GM04503 (cell line): ENCODE data around the gene C4BPA.

Experiments
- DNase-seq: peaks from one replicate; pipeline ENCODE4 v3.0.0-alpha.2; 2012; ENCODE audit warnings: low read depth

C4BPA gene

GRCh38 chr1:207077470-207078377, 26.3 kb upstream of the C4BPA start:
- DNase-seq, result peak; percentile 42

DNA sequence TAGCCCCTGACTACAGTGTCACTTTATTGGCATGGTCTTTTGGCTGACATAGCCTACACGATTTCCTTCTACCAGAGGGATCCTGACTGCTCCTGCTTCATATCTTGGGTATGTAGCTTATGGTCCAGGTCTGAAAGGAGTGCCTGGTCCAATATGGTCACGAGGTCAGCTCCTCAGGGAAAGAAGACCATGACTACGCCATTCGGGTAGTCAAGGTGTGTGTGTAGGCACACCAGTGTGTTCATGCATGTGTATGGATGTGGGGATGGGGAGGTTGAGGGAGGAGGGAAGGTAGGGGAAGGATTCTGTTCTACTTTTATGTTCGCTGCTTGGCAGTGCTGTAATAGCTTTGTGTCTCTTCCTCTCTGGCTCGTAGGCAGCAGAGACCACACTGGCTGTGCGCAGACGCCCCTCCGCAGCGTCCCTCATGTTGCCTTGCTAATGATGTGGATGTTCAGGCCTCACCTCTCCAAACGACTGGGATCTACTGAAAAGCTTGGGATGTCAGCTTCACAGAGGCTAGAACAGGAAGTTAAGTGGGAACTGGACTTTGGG, 25.4 kb upstream of the C4BPA start:
- DNase-seq, result no peak

DNA sequence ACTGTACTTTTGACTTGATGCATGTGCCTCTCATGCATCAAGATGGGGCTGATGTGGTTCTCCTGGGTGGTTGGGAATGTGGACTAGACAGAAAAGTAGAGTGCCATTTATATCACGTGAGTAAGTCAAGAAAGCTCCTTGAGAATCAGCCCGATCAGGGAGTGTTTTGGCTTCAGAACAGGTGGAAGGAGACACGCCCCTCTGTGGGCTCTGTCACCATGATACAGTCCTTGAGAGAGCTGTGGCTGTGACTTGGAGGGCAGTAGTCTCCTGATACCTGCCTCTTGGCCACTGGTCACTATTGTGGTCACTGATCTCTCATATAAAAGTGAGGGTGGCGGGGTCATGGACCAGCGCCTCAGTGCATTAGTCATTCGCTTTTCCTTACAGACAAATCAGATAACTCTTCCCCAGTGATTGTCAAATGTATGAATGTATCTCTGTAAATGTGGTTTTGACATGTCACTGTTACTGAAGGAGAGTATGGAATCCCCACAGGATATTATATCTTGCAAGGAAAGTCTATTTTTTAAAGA, 24.3 kb upstream of the C4BPA start:
- no peak for DNase-seq

- DNase-seq, result no peak
Observed at GRCh38 chr1:207081088-207081487, 22.9 kb upstream of the C4BPA start.

DNA sequence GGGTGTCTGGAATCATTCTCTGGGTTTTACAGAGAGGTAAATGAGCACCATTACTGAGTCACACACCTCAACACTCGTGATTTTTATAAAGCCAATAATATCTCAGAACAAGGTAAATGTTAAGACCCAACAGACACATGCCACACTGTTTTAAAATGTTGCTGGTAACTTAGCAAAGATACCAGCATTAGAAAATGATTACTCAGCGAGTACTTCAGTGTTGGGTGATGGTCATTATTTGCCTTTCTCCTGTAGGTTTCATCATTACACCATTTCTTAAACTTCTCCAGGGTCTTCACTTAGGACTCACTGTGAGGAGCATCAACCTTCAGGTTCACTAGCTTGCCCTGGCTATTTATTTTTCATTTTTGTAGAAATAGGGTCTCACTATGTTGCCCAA, 22.2 kb upstream of the C4BPA start:
- DNase-seq, result no peak

DNA sequence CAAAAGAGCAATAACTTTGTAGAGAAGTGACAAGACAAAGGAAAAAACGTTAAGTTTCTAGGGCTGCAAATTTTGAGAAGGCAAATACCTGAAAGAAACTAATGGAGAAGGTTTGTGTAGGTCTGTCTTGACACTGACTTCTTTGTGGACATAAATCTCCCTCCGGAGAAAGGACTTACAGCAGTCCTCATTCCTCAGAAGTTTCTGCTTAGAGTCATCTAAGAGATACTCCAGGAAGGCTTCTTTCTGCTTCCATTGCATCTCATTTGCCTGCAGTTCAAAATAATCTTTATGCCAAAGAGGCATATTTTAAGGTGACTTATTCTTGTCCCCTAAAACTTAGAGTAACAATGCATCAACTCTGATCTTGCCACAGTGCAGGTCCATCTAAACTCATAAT, 19.8 kb upstream of the C4BPA start:
- no peak for DNase-seq

DNA sequence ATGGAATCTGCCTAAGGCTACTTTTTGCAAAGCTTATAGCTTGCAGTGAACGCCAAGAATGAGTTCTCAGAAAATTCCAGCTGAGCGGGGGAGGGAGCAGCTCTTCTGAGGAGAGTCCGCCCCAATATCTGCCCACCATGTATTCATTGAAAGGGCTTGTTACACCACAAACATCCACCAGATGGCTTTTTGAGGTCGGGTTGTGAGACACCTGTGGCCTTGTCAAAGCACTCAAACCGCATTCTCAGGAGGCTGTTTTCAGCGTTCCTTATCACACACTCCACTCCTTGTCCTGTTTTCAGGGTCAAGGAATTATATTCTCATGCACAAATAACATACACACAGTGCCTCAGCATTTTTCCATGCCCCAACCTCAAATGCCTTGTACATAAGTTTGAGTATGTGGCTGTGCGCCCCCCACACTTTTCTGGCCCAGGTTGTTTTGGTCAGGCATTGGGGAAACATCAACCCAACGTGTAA, 19.3 kb upstream of the C4BPA start:
- no peak for DNase-seq

DNA sequence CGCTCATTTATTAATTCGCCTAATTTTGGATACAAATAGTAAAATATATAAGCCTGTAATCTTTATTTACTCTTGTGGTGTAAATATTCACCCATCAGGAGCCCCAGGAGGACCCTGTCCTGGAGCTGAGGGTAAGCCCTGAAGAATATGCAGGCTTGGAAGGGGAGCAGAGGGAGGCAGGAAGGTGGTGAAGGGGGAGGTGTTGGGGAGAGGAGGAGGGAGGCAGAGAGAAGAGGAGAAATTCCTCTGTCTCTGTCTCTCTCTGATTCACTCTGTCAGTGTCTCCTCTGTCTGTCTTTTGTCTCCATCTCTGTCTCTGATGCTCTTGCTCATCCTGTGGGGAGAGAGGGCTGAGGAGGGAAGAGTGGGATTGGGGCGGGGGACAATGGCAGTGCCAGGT, 18.1 kb upstream of the C4BPA start:
- no peak for DNase-seq

DNA sequence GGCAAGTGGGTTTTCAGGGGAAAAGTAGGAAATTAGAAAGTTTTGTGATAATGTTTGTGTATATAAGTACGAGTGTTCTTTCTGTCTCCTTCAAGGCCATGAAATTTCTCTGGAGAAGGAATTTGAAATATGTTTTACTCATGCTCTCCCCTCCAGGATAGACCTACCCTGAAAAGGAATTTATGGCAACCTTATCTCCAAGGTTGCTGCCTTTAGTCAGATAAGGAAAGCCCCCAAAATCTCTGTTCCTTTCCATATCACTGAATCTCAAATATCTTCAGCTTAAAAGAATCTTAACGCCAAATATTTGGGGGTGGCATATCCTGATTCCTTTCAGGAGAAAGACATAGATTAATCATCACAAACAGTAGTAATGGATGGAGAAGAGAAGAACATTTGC, 15.9 kb upstream of the C4BPA start:
- DNase-seq, result no peak

GRCh38 chr1:207088701-207089626, 15.1 kb upstream of the C4BPA start, which contains the start of gene C4BPB:
TSS of gene C4BPB (plus strand) at chr1:207088860. CDS start at chr1:207089532, 672 bp downstream.
- DNase-seq, result no peak

DNA sequence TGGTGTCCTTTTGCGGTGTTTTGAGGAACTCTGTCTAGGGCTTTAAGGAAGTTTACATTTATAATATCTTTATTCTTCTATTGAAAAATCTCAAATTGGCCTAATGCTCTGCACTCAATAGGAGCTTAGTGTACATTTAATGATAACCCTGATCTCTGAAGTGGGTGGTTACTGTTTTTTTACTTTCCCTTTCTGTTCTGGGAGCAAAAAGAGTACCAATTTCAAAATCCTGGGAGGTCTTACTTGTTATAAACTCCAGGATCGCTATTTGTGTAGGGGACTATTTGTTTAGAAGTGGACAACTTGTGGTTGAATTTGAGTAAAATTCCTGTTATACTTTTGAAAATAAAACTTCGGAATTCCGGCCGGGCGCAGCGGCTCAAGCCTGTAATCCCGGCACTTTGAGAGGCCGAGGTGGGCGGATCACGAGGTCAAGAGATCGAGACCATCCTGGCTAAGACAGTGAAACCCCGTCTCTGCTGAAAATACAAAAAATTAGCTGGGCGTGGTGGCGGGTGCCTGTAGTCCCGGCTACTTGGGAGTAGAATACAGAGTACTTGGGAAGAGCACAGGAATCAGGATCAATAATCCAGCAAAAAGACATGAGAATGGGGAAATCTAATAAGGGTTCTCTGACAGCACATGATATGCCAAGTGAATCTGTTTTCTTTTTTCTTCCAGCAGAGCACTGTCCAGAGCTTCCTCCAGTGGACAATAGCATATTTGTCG, 14.2 kb upstream of the C4BPA start:
- DNase-seq, result no peak

DNA sequence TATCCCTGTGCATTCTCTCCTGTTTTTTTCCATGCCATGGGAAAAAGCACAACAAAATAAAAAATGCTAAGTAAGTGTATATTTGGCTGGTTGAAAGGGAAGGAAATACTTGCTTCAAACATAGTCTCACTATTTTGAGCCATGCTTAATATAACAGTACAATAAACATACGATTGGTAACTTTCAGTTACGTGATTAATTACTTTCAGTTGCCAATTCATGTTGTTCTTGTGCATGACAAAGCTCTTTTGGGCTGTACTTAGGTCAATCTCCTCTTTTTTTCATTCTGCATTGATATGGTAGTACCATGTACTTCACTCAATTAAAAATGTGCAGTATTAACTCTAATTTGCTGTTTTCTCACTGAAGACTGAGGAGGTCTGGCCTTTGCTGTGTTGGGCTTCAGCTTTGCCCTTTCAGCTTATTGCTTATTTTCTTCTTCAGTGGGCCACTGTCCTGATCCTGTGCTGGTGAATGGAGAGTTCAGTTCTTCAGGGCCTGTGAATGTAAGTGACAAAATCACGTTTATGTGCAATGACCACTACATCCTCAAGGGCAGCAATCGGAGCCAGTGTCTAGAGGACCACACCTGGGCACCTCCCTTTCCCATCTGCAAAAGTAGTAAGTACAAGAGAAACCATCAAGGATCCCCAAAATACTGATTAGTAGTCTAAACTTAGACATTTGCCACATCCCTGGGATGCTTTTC, 12.7 kb upstream of the C4BPA start:
- no peak for DNase-seq

- no peak for DNase-seq
Observed at GRCh38 chr1:207093944-207094343, 10.1 kb upstream of the C4BPA start.

DNA sequence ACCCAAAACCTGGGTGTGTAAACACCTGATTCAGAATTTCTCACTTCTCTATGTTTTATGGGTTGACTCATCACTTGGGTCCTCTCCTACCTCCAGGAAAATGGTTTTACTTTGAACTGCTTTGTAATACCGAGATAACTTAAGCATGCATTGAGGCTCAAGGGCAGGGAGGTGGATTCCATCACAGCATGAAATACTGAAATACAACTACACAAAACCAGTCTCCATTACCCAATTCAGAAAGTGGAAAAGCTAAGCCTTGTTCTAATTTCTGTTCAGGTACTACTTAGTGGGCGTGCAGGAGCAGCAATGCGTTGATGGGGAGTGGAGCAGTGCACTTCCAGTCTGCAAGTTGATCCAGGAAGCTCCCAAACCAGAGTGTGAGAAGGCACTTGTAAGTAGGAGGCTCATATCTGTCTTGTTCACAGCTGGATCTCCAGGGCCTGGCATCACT, 6.1 kb upstream of the C4BPA start:
- DNase-seq, result no peak

DNA sequence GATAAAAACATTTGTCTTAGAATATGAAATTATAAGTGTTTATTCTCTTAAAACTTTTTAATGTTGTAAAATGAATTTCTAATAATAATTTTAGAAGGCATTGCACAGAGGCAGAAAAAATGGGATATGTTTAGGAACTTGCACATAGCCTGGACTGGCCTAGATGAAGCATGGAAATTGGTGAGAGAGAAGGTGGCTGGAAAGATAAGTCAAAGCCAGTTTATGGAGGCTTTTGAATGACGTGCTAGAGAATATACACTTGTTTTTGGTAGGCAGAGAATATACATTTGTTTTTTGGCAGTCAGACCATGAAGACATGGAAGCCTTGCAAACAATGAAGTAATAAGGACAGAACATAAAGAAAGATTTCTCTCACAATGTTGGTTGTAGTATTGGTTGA, 2.3 kb upstream of the C4BPA start:
- DNase-seq, result no peak

DNA sequence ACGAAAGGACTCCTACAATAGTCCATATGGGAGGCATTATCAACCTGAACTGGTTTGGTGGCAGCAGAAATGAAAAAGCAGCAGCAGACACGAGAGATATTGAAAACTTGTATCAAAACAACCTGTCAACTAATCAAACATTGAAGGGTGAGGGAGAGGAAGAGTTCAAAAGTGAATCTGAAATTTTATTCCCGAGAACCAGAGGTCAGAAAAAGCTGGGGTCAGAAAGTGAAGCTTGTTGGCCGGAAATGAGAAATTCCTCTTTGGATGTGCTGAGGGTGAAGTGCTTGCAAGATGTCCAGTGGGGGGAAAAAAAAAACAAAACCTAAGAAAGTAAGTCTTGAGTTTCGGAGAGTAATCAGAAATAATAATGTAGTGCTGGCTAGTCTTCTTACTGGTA, 1.9 kb upstream of the C4BPA start:
- DNase-seq, result no peak

GRCh38 chr1:207102659-207103058, 1.4 kb upstream of the C4BPA start:
- DNase-seq, result no peak

- no peak for DNase-seq
Observed at GRCh38 chr1:207109004-207109403, 5.0 kb downstream of the C4BPA start.

- no peak for DNase-seq
Observed at GRCh38 chr1:207112616-207113296, 8.7 kb downstream of the C4BPA start.

- no peak for DNase-seq
Observed at GRCh38 chr1:207115269-207115668, 11.2 kb downstream of the C4BPA start.
